Measurements from ENCODE around the gene PLEKHG5. TPM values are rescaled to one million over a fixed set of nuclear protein-coding genes. Genes with fewer than 3 reads are reported as not detected.

PLEKHG5 gene
- total and polyA plus RNA-seq, 2 experiments from 2014 or later, result 9.6 to 34.8 TPM

GRCh38 chr1:6503884-6504602, 12.6 kb upstream of the PLEKHG5 start:
- H3K4me1 ChIP-seq (ENCODE audit: low read depth), result no peaks in the 10 kb centered on the region
- no peaks in the 10 kb centered on the region for H3K36me3 ChIP-seq
- H3K27ac ChIP-seq, result no peak overlapping the region
- no peak overlapping the region for H3K4me3 ChIP-seq
- H3K9me3 ChIP-seq (ENCODE audit: low read depth), result no peaks in the 10 kb centered on the region
- TF ChIP-seq, protein P1, sequence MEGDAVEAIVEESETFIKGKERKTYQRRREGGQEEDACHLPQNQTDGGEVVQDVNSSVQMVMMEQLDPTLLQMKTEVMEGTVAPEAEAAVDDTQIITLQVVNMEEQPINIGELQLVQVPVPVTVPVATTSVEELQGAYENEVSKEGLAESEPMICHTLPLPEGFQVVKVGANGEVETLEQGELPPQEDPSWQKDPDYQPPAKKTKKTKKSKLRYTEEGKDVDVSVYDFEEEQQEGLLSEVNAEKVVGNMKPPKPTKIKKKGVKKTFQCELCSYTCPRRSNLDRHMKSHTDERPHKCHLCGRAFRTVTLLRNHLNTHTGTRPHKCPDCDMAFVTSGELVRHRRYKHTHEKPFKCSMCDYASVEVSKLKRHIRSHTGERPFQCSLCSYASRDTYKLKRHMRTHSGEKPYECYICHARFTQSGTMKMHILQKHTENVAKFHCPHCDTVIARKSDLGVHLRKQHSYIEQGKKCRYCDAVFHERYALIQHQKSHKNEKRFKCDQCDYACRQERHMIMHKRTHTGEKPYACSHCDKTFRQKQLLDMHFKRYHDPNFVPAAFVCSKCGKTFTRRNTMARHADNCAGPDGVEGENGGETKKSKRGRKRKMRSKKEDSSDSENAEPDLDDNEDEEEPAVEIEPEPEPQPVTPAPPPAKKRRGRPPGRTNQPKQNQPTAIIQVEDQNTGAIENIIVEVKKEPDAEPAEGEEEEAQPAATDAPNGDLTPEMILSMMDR (IDR thresholded peaks at IDR 0.05; ENCODE audit: low read depth, low read length), result no peak
- no peaks in the 10 kb centered on the region for H3K27me3 ChIP-seq
- no peak for DNase-seq (ENCODE audit: low read depth in 1 of 2, low spot score in 1 of 2)

DNA sequence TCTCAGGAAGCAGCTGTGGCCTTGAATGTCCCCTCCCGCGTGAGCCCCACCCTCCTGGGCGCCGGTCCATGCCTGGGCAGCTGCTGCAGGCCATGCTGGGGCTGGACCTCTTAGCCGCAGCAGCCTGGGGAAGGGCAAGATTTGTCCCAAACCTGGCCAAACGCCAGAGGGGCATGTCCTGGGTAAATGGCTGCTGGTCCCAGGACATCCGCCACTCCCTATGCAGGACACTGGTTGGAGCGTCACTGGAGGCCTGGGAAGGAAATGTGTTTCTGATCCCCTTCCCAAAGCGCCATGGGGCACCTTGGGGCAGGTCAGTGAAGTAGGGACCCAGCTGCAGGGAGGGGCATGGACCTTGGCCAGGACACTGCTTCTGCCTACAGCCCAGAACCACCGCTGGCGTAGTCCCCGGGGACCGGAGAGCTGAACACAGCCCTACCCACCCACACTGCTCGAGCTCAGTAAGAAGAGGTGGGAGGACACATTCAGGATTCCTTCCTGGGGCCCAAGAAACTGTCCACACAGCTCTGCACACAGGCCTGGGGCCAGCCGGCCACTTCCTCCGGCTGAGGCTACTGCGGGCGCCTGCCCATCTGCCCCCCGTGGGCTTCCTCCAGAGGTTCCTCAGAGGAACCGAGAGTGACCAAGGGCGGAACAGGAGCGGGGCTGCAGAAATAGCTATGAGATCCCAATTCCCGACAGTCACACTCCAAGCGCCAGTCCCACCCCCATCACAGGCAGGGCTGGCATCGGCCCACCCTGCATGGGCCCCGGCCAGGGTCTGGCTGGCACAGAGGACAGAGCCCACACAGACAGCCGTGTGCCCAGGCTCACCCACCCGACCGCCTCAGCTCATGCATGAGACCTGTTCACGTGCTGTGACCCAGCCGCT, 10.8 kb upstream of the PLEKHG5 start:
- Histone ChIP-seq H3K4me3 (no peak overlapping the region), H3K9me3 (ENCODE audit: low read depth) (no peaks in the 10 kb centered on the region), H3K36me3 (no peaks in the 10 kb centered on the region), H3K4me1 (ENCODE audit: low read depth) (no peaks in the 10 kb centered on the region), H3K27ac (no peak overlapping the region), H3K27me3 (no peaks in the 10 kb centered on the region)
- TF ChIP-seq, protein P1 (IDR thresholded peaks at IDR 0.05; ENCODE audit: low read depth, low read length), result no peak
- peak in 1 of 2 donors; percentile 46 for DNase-seq (ENCODE audit: low read depth in 1 of 2, low spot score in 1 of 2)

DNA sequence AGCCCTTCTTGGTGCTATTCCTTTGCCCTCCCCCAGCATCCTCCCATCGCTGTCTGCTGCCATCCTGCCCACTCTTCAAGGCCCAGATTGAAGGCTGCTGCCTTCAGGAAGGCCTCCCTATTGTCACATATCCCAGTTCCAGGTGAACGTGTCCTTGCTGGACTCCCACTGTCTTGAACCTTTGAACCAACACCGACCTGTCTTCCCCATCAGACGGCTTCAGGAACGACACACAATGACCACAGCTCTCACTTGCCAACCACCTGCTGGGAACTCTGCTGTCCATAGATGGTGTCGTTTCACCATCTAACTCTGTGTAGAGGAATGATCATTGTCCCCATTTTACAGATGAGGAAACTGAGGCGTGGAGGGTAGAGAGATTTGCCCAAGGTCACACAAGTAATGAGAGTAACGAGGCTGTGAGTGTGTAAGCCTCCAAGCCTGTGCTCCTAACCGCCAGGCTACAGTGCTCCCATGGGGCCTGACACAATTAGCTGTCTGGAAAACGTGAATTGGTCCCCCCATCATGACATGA, 9.9 kb upstream of the PLEKHG5 start:
- Histone ChIP-seq H3K4me1 (ENCODE audit: low read depth) (peaks cover 2% of the 10 kb centered on the region), H3K27me3 (no peaks in the 10 kb centered on the region), H3K9me3 (ENCODE audit: low read depth) (no peaks in the 10 kb centered on the region), H3K4me3 (no peak overlapping the region), H3K27ac (no peak overlapping the region), H3K36me3 (no peaks in the 10 kb centered on the region)
- no peak for DNase-seq (ENCODE audit: low read depth in 1 of 2, low spot score in 1 of 2)
- TF ChIP-seq, protein P1 (IDR thresholded peaks at IDR 0.05; ENCODE audit: low read depth, low read length), result no peak

DNA sequence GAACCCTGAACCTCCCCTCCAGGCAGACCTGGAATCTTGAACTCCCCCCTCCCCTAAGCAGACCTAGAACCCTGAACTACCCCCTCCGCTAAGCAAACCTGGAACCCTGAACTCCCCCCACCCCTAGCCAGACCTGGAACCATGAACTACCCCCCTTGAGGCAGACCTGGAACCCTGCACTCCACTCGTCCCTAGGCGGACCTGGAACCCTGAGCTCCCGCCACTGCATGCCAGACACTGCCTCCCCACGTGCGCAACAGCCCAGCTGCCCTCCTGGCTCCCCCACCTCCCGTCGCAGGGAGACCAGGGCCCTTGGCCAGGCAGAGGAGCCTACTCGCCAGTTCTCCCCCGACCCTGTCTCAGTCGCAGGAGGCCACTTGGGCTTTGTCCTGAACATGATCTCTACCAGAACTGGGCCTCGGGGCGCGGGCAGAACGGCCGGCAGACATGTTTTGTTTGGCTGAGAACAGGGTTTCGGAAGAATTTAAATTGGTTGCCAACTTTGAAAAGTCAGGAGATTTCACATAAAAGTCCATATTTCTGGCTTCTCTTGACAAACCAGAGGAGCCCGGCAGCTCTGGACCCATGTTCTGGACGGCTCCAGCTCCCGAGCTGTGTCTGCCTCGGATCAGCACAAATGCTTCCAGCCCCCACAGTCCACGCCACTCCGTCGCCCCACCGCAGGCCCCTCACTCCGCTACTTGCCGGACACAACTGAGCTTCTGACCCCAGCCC, 9.2 kb upstream of the PLEKHG5 start:
- Histone ChIP-seq H3K4me1 (ENCODE audit: low read depth) (peaks cover 5% of the 10 kb centered on the region), H3K36me3 (no peaks in the 10 kb centered on the region), H3K27ac (no peak overlapping the region), H3K4me3 (no peak overlapping the region), H3K27me3 (no peaks in the 10 kb centered on the region), H3K9me3 (ENCODE audit: low read depth) (no peaks in the 10 kb centered on the region)
- DNase-seq (ENCODE audit: low read depth in 1 of 2, low spot score in 1 of 2), result no peak
- TF ChIP-seq, protein P1 (IDR thresholded peaks at IDR 0.05; ENCODE audit: low read depth, low read length), result no peak

DNA sequence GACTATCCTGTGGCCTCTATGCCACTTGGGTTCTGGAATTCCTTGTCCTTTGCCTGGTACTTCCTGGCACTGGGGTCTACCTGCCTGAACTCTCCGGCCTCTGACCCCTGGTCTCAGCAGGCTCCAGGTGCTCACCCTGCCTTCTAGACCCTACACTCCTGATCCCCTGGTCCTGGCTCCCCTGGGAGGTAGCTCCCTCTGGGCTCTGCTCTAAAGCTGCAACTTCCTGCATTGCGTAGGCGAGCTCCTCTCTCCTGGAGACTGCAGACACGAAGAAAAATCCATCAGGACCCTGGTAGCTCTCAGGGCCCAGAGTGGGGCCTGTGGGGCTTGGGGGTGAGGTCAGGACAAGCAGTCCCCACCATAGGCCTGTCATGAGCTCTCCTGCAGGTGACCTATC, 7.8 kb upstream of the PLEKHG5 start:
- DNase-seq (ENCODE audit: low read depth in 1 of 2, low spot score in 1 of 2), result no peak

More for the DNA sequence above, 7.8 kb upstream of the PLEKHG5 start:
- Histone ChIP-seq H3K4me1 (ENCODE audit: low read depth) (peaks cover 5% of the 10 kb centered on the region), H3K36me3 (no peaks in the 10 kb centered on the region), H3K4me3 (no peak overlapping the region), H3K9me3 (ENCODE audit: low read depth) (no peaks in the 10 kb centered on the region), H3K27ac (no peak overlapping the region), H3K27me3 (no peaks in the 10 kb centered on the region)
- TF ChIP-seq, protein P1 (IDR thresholded peaks at IDR 0.05; ENCODE audit: low read depth, low read length), result no peak

Measured in cardiac muscle cell (in vitro differentiated cells and primary cell).